Measurements from ENCODE around the gene HVCN1.

HVCN1 gene

GRCh38 chr12:110600254-110600653 is 88.7 kb downstream of the HVCN1 start:
- DNase-seq (ENCODE audit: insufficient read length) = no peak
- FAIRE-seq = peak; percentile 42
- TF ChIP-seq POLR2A (IDR thresholded peaks at IDR 0.05; ENCODE audit: low read depth, low read length) (no peak), TAF1 (IDR thresholded peaks at IDR 0.05; ENCODE audit: borderline replicate concordance, low read depth, low read length) (no peak), POLR2AphosphoS5 (IDR thresholded peaks at IDR 0.05; ENCODE audit: low read depth, low read length) (no peak)

GRCh38 chr12:110599334-110599733 is 89.6 kb downstream of the HVCN1 start:
- FAIRE-seq = no peak
- TF ChIP-seq POLR2AphosphoS5 (IDR thresholded peaks at IDR 0.05; ENCODE audit: low read depth, low read length) (no peak), POLR2A (IDR thresholded peaks at IDR 0.05; ENCODE audit: low read depth, low read length) (no peak), TAF1 (IDR thresholded peaks at IDR 0.05; ENCODE audit: borderline replicate concordance, low read depth, low read length) (no peak)
- DNase-seq (ENCODE audit: insufficient read length) = no peak

All from GM12892 (cell line).